HG03558 (cell line): ENCODE results near the gene TAPT1.
"Not testable (repeated sequence)": the region's sequence is repeated elsewhere in the genome, so short reads cannot be mapped to it uniquely, and the experiment has no call there.

Experiments used
- ATAC-seq: cut with Tn5 transposase; IDR thresholded peaks from one replicate; pipeline ENCODE4 v1.9.1; 2021; ENCODE audit warnings: moderate number of reproducible peaks; ENCODE audit not compliant: unreplicated experiment; ENCODE audit errors: extremely low read depth

The TAPT1 gene

GRCh38 chr4:16225863-16226815 lies at the start of gene TAPT1:
Gene TAPT1 (minus strand): TSS chr4:16226471. CDS start chr4:16226457, 14 bp downstream.
- ATAC-seq = peak; percentile 41

GRCh38 chr4:16271411-16271810 lies 45.1 kb upstream of the TAPT1 start:
- ATAC-seq = no peak

GRCh38 chr4:16270454-16271328 lies 44.4 kb upstream of the TAPT1 start:
- no peak for ATAC-seq

- not testable (repeated sequence) for ATAC-seq
These were observed 43.6 kb upstream of the TAPT1 start for GRCh38 chr4:16269742-16270453.

GRCh38 chr4:16269240-16269639 lies 43.0 kb upstream of the TAPT1 start:
- ATAC-seq = no peak

- no peak for ATAC-seq
These were observed 42.0 kb upstream of the TAPT1 start for GRCh38 chr4:16268290-16268689.

GRCh38 chr4:16267639-16268038 lies 41.4 kb upstream of the TAPT1 start:
- no peak for ATAC-seq

- no peak for ATAC-seq
These were observed 39.5 kb upstream of the TAPT1 start for GRCh38 chr4:16265820-16266219.

GRCh38 chr4:16264798-16265197 lies 38.5 kb upstream of the TAPT1 start:
- ATAC-seq = no peak

- ATAC-seq = no peak
These were observed 36.8 kb upstream of the TAPT1 start for GRCh38 chr4:16263056-16263455.

- ATAC-seq = no peak
These were observed 35.9 kb upstream of the TAPT1 start for GRCh38 chr4:16262188-16262587.

GRCh38 chr4:16261313-16261878 lies 35.1 kb upstream of the TAPT1 start:
- no peak for ATAC-seq

GRCh38 chr4:16259889-16260246 lies 33.6 kb upstream of the TAPT1 start:
- ATAC-seq = no peak

GRCh38 chr4:16259241-16259888 lies 33.1 kb upstream of the TAPT1 start:
- no peak for ATAC-seq

- ATAC-seq = no peak
These were observed 31.3 kb upstream of the TAPT1 start for GRCh38 chr4:16257611-16258010.

GRCh38 chr4:16256343-16256742 lies 30.1 kb upstream of the TAPT1 start:
- no peak for ATAC-seq

- no peak for ATAC-seq
These were observed 29.5 kb upstream of the TAPT1 start for GRCh38 chr4:16255730-16256129.

- no peak for ATAC-seq
These were observed 27.1 kb upstream of the TAPT1 start for GRCh38 chr4:16253127-16253960.
